HCT116 (cell line): Measurements from ENCODE around the gene SVIL. TPM values are rescaled to one million over a fixed set of nuclear protein-coding genes. Genes with fewer than 3 reads are reported as not detected.

Source experiments
- ATAC-seq: fragments of 200-7000 bp; cut with Tn5 transposase; 2 replicates; pipeline ENCODE4 v1.9.1; 2020; ENCODE audit warnings: mild to moderate bottlenecking, moderate library complexity
- BruUV-seq: library from RNA; stranded (reverse); fragments of 400-500 nt; replicated peaks from 2 replicates; lab custom pipeline; 2021; lab: Mats Ljungman, UMichigan
- CTCF ChIA-PET: fragments of 300-600 bp; sonication (Branson Sonifier 250); formaldehyde crosslinking; loops from one replicate; lab custom pipeline; 2021; ENCODE audit warnings: antibody characterized with exemption; lab: Charles Lee
- POLR2A ChIA-PET: fragments of 300-600, 350-600 bp; sonication (Branson Sonifier 250); formaldehyde crosslinking; loops from one replicate; lab custom pipeline; 2021; ENCODE audit warnings: antibody characterized with exemption; lab: Charles Lee
- RAD21 ChIA-PET, 2 experiments: fragments of 300-600 bp; sonication (Branson Sonifier 250); formaldehyde crosslinking; loops; one replicate each; lab custom pipeline; 2023; ENCODE audit warnings: low total read pairs in 2 of 2; ENCODE audit not compliant: uncharacterized antibody in 2 of 2, unreplicated experiment in 2 of 2, low non-redundant PET in 1 of 2; lab: Charles Lee
- DNase-seq: peaks from one replicate; pipeline ENCODE4 v3.0.0-alpha.2; 2010; ENCODE audit warnings: low read depth, low spot score
- H2AFZ ChIP-seq: fragments of 200-600 bp; shearing (Covaris generic), sonication (generic); 2 replicates; pipeline ENCODE4 v1.6.1; 2017; ENCODE audit warnings: low read depth, mixed run types, mixed read lengths, antibody characterized with exemption, low read length; ENCODE audit not compliant: poor library complexity, severe bottlenecking
- H3K27ac ChIP-seq: 2 replicates; pipeline ENCODE4 v1.5.1; 2012; ENCODE audit warnings: low read depth, low read length
- H3K27me3 ChIP-seq: fragments of 200-600 bp; sonication (generic); 2 replicates; pipeline ENCODE4 v1.6.1; 2016; ENCODE audit warnings: mixed run types, low read length, mixed read lengths; ENCODE audit not compliant: insufficient read depth
- H3K36me3 ChIP-seq, 2 experiments: fragments of 200-500 bp in 1 of 2; fragments of 200-600 bp in 1 of 2; sonication (Bioruptor generic) in 1 of 2; sonication (generic) in 1 of 2; 2 replicates each; pipeline versions ENCODE4 v1.5.1 to v1.6.1; 2014 to 2016; ENCODE audit warnings: low read length in 2 of 2, inconsistent platforms in 1 of 2, mixed read lengths in 1 of 2, mixed run types in 1 of 2; ENCODE audit not compliant: insufficient read depth in 2 of 2, control insufficient read depth in 1 of 2
- H3K4me1 ChIP-seq, 2 experiments: fragments of 200-600 bp in 1 of 2; sonication (generic) in 1 of 2; 2 replicates each; pipeline versions ENCODE4 v1.5.1 to v1.6.1; 2012 to 2017; ENCODE audit warnings: low read length in 2 of 2, inconsistent platforms in 1 of 2, mild to moderate bottlenecking in 1 of 2, mixed read lengths in 1 of 2, mixed run types in 1 of 2, moderate library complexity in 1 of 2; ENCODE audit not compliant: insufficient read depth in 2 of 2, control insufficient read depth in 1 of 2
- H3K4me2 ChIP-seq: fragments of 200-600 bp; sonication (generic); 2 replicates; pipeline ENCODE4 v1.6.1; 2017; ENCODE audit warnings: mixed run types, low read length, mixed read lengths
- H3K4me3 ChIP-seq, 2 experiments: fragments of 200-600 bp in 1 of 2; sonication (generic) in 1 of 2; replicated peaks in 1 of 2; 2 replicates each; pipeline ENCODE4 v1.5.1; 2011 to 2016; ENCODE audit warnings: low read length in 2 of 2, control low read depth in 1 of 2, low read depth in 1 of 2, mild to moderate bottlenecking in 1 of 2, mixed read lengths in 1 of 2, mixed run types in 1 of 2
- H3K79me2 ChIP-seq: fragments of 200-600 bp; sonication (generic); 2 replicates; pipeline ENCODE4 v1.6.1; 2017; ENCODE audit warnings: mild to moderate bottlenecking, mixed run types, low read length, moderate library complexity, mixed read lengths; ENCODE audit not compliant: insufficient read depth
- H3K9ac ChIP-seq: fragments of 200-600 bp; sonication (generic); 2 replicates; pipeline ENCODE4 v1.6.1; 2016; ENCODE audit warnings: low read length, mixed read lengths
- H3K9me2 ChIP-seq: fragments of 200-600 bp; sonication (generic), shearing (Covaris generic); 2 replicates; pipeline ENCODE4 v1.6.1; 2017; ENCODE audit warnings: mixed run types, mild to moderate bottlenecking, moderate library complexity; ENCODE audit not compliant: insufficient read depth
- H3K9me3 ChIP-seq, 2 experiments: fragments of 200-500 bp in 1 of 2; fragments of 200-600 bp in 1 of 2; sonication (Bioruptor generic) in 1 of 2; sonication (generic) in 1 of 2; 2 replicates each; pipeline ENCODE4 v1.6.1; 2014 to 2017; ENCODE audit warnings: low read length in 2 of 2, mixed read lengths in 2 of 2, inconsistent platforms in 1 of 2, low read depth in 1 of 2, mild to moderate bottlenecking in 1 of 2, mixed run types in 1 of 2, moderate library complexity in 1 of 2; ENCODE audit not compliant: control insufficient read depth in 1 of 2, insufficient read depth in 1 of 2
- H4K20me1 ChIP-seq: fragments of 200-600 bp; sonication (generic), shearing (Covaris generic); 2 replicates; pipeline ENCODE4 v1.6.1; 2017; ENCODE audit warnings: mixed run types, mild to moderate bottlenecking, moderate library complexity; ENCODE audit not compliant: insufficient read depth
- ATF3 ChIP-seq: IDR thresholded peaks from 2 replicates; pipeline ENCODE4 v1.6.1; 2012
- CEBPB ChIP-seq: IDR thresholded peaks from 2 replicates; pipeline ENCODE4 v1.6.1; 2012; ENCODE audit warnings: low read depth
- CTCF ChIP-seq, 3 experiments: fragments of 200-600 bp in 1 of 3; sonication (generic) in 1 of 3; IDR thresholded peaks in 2 of 3; conservative IDR thresholded peaks in 1 of 3; 2 replicates each; pipeline ENCODE4 v1.5.1; 2012 to 2017; ENCODE audit warnings: low read depth in 2 of 3, low read length in 2 of 3, antibody characterized with exemption in 1 of 3, borderline replicate concordance in 1 of 3, control low read depth in 1 of 3, mild to moderate bottlenecking in 1 of 3, mixed read lengths in 1 of 3, mixed run types in 1 of 3, moderate library complexity in 1 of 3; ENCODE audit not compliant: insufficient read depth in 1 of 3
- EGR1 ChIP-seq: IDR thresholded peaks from 2 replicates; pipeline ENCODE4 v1.6.1; 2012; ENCODE audit warnings: low read depth
- ELF1 ChIP-seq: IDR thresholded peaks from 2 replicates; pipeline ENCODE4 v1.6.1; 2012; ENCODE audit warnings: low read depth, borderline replicate concordance
- EZH2 ChIP-seq: fragments of 200-600 bp; sonication (generic); IDR thresholded peaks from 2 replicates; pipeline ENCODE4 v1.6.1; 2017; ENCODE audit warnings: antibody characterized with exemption, mixed run types
- EZH2phosphoT487 ChIP-seq: fragments of 200-600 bp; IDR thresholded peaks from 2 replicates; pipeline ENCODE4 v1.6.1; 2018; ENCODE audit warnings: antibody characterized with exemption, borderline replicate concordance
- POLR2A ChIP-seq: IDR thresholded peaks from 2 replicates; pipeline ENCODE4 v1.7.0; 2011; ENCODE audit warnings: borderline replicate concordance; ENCODE audit not compliant: insufficient read depth, insufficient read length; ENCODE audit errors: extremely low read depth
- RAD21 ChIP-seq: IDR thresholded peaks from 2 replicates; pipeline ENCODE4 v1.6.1; 2012; ENCODE audit warnings: low read depth, mild to moderate bottlenecking
- REST ChIP-seq: IDR thresholded peaks from 2 replicates; pipeline ENCODE4 v1.6.1; 2012; ENCODE audit warnings: low read depth
- SIN3A ChIP-seq: IDR thresholded peaks from 2 replicates; pipeline ENCODE4 v1.6.1; 2012; ENCODE audit warnings: low read depth
- SRF ChIP-seq: IDR thresholded peaks from 2 replicates; pipeline ENCODE4 v1.6.1; 2012; ENCODE audit warnings: low read depth
- TCF7L2 ChIP-seq: IDR thresholded peaks from 2 replicates; pipeline ENCODE4 v1.7.0; 2011; ENCODE audit warnings: borderline replicate concordance, inconsistent platforms; ENCODE audit not compliant: insufficient read depth, insufficient read length; ENCODE audit errors: extremely low read depth
- YY1 ChIP-seq: IDR thresholded peaks from 2 replicates; pipeline ENCODE4 v1.6.1; 2011; ENCODE audit warnings: low read length, low read depth, moderate library complexity, mild to moderate bottlenecking; ENCODE audit not compliant: insufficient replicate concordance; ENCODE audit errors: extremely low read depth
- ZFX ChIP-seq: fragments of 450-650 bp; IDR thresholded peaks from 2 replicates; pipeline ENCODE4 v1.6.1; 2017
- intact Hi-C: fragments of 100-400 bp; cut with micrococcal nuclease; formaldehyde crosslinking; loops from 2 replicates; pipeline ENCODE4 v1.10.0; 2022
- total RNA-seq: library from RNA; stranded (reverse); gene quantifications from one replicate; pipeline ENCODE4 v1.2.1, GENCODE V29; 2021; ENCODE audit not compliant: unreplicated experiment

SVIL gene
- total RNA-seq, 1 experiment from 2014 or later, result 27.0 TPM

- TF ChIP-seq TCF7L2, result no peak
- no peak for TF ChIP-seq CTCF (IDR thresholded peaks at IDR 0.05 in 2 of 3, conservative IDR thresholded peaks at IDR 0.05 in 1 of 3; ENCODE audit: borderline replicate concordance in 1 of 3, insufficient read depth in 1 of 3, low read depth in 2 of 3, low read length in 2 of 3)
- no peak for TF ChIP-seq EZH2
These were observed 9.2 kb upstream of the SVIL start (continued) for GRCh38 chr10:29643771-29644501.

- CTCF ChIA-PET, result interaction anchor here (0.7 to 0.9 kb wide), 2 partner anchors 8 to 93 kb away, joined by 3 read pairs; partner anchors contain the start of gene SVIL
- no peak for DNase-seq
- RAD21 ChIA-PET, result no interaction called here
- ATAC-seq, result no peak
- Histone ChIP-seq H3K4me1 (peaks cover 33 to 35% of the 10 kb centered on the region in 2 experiments), H3K36me3 (no peaks in the 10 kb centered on the region), H3K27ac (no peak overlapping the region), H3K4me2 (no peak overlapping the region), H2AFZ (no peak overlapping the region), H4K20me1 (no peaks in the 10 kb centered on the region), H3K27me3 (no peaks in the 10 kb centered on the region), H3K9me3 (no peaks in the 10 kb centered on the region), H3K79me2 (peaks cover 12% of the 10 kb centered on the region), H3K9ac (no peak overlapping the region), H3K9me2 (no peaks in the 10 kb centered on the region), H3K4me3 (no peak overlapping the region)
- BruUV-seq, result no TSS peak
- POLR2A ChIA-PET, result no interaction called here
- intact Hi-C loops, result no loop called here
- TF ChIP-seq SRF (no peak), SIN3A (no peak), TCF7L2 (no peak), ZFX (no peak), RAD21 (no peak), POLR2A (no peak), CEBPB (no peak), EGR1 (no peak), ATF3 (no peak), ELF1 (no peak), EZH2phosphoT487 (no peak), CTCF (IDR thresholded peaks at IDR 0.05 in 2 of 3, conservative IDR thresholded peaks at IDR 0.05 in 1 of 3; ENCODE audit: borderline replicate concordance in 1 of 3, insufficient read depth in 1 of 3, low read depth in 2 of 3, low read length in 2 of 3) (no peak), REST (no peak), YY1 (no peak)
These were observed 8.2 kb upstream of the SVIL start for GRCh38 chr10:29642990-29643389.
